Adrenal gland (tissue), 5 donors: Measurements from ENCODE around the gene CES4A.

Experiments used
- POLR2A ChIP-seq, 2 donors: fragments of 450-650 bp; IDR thresholded peaks; one replicate each; pipeline ENCODE4 v1.6.1; 2017; ENCODE audit warnings: antibody characterized with exemption in 2 of 2, mild to moderate bottlenecking in 2 of 2, moderate library complexity in 1 of 2
- TF ChIP-seq, protein P1 (sequence below), 6 experiments: fragments of 450-650 bp in 4 of 6; fragments of 200-600 bp in 2 of 6; sonication (generic) in 1 of 6; IDR thresholded peaks; 1 replicate in 5 of 6; 2 replicates in 1 of 6; pipeline versions ENCODE4 v1.5.1 to v1.8.0; 2016 to 2021; ENCODE audit warnings: antibody characterized with exemption in 6 of 6, mild to moderate bottlenecking in 2 of 6, moderate library complexity in 1 of 6
- donor health status: DM: no; HTN: no; CAD: no.

DNA sequence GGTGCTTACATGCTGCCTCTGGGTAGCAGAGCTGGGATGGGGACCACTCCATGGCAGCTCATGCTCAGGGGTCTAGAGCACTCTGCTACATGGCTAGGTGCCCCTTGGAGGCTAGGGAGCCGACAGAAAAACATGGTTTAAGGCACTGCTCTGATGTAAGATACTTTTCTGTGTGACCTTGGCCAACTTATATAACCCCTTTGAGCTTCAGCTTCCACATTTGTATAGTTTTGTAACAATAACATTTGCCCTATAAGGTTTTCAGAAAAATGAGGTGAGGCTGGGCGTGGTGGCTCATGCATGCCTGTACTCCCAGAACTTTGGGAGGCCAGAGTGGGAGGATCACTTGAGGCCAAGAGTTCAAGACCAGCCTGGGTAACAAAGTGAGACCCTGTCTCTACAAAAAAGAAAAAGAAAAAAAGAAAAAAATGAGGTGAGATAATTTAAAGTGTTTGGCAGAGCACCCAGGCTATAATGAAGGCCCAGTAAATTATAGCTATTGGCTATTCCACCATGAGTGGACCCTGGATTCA lies 3.2 kb downstream of the CES4A start:
- TF ChIP-seq, protein P1, sequence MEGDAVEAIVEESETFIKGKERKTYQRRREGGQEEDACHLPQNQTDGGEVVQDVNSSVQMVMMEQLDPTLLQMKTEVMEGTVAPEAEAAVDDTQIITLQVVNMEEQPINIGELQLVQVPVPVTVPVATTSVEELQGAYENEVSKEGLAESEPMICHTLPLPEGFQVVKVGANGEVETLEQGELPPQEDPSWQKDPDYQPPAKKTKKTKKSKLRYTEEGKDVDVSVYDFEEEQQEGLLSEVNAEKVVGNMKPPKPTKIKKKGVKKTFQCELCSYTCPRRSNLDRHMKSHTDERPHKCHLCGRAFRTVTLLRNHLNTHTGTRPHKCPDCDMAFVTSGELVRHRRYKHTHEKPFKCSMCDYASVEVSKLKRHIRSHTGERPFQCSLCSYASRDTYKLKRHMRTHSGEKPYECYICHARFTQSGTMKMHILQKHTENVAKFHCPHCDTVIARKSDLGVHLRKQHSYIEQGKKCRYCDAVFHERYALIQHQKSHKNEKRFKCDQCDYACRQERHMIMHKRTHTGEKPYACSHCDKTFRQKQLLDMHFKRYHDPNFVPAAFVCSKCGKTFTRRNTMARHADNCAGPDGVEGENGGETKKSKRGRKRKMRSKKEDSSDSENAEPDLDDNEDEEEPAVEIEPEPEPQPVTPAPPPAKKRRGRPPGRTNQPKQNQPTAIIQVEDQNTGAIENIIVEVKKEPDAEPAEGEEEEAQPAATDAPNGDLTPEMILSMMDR (IDR thresholded peaks at IDR 0.05), result no peak
- TF ChIP-seq POLR2A (IDR thresholded peaks at IDR 0.05), result no peak
